Epidermal melanocyte (primary cell): ENCODE results near the gene MBTPS2.

ENCODE experiments used
- DNase-seq: peaks from one replicate; pipeline ENCODE4 v3.0.0; 2011; ENCODE audit warnings: low spot score; ENCODE audit not compliant: insufficient read length

MBTPS2 gene

DNA sequence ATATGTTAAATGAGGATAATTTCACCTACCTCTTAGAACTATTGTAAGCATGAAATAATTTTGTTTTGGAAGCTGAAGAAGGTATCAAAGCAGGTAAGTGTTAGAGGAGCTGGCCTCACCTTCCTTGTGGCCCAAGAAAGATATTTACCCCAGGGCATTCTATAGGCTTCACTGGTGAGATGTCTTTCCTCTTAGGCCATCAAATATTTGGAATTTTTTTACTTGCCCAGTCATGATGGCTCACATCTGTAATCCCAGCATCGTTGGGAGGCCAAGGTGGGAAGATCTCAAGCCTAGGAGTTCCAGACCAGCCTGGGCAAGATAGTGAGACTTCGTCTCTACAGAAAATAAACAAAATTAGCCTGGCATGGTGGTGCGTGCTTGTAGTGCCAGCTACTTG lies 95.0 kb downstream of the MBTPS2 start:
- DNase-seq: no peak
